NCI-H510A treated with DMSO at 0.1 percent for 48 hours (cell line): ENCODE results near the gene GAN.

ENCODE experiments used
- DNase-seq: peaks from one replicate; lab custom pipeline; 2025; lab: John Stamatoyannopoulos, UW

The GAN gene, protein sequence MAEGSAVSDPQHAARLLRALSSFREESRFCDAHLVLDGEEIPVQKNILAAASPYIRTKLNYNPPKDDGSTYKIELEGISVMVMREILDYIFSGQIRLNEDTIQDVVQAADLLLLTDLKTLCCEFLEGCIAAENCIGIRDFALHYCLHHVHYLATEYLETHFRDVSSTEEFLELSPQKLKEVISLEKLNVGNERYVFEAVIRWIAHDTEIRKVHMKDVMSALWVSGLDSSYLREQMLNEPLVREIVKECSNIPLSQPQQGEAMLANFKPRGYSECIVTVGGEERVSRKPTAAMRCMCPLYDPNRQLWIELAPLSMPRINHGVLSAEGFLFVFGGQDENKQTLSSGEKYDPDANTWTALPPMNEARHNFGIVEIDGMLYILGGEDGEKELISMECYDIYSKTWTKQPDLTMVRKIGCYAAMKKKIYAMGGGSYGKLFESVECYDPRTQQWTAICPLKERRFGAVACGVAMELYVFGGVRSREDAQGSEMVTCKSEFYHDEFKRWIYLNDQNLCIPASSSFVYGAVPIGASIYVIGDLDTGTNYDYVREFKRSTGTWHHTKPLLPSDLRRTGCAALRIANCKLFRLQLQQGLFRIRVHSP

DNA sequence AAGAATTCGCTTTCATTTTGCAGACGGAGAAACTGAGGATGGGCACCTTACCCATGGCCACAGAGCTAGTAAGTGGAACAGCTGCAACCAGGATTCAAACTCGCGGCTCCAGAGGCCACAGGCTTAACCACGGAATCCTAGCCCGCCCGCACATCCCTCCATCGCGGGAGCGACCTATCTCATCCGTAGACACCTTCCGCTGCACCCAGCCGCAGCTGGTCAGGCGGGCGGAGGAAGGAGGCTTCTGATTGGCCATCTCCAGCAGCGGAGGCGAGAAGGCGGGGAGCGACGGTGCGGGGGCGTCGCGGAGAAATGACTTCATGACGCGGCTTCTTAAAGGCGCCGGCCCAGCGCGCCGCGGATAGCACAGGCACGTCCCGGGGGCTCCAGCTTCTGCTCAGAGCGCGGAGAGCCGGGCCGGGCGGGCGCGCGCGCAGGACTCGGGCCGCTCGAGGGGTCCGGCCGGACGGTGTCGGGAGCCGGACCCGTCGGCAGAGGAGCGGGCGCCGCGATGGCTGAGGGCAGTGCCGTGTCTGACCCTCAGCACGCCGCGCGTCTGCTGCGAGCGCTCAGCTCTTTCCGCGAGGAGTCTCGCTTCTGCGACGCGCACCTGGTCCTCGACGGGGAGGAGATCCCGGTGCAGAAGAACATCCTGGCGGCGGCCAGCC lies at the start of gene GAN:
TSS of gene GAN (plus strand) at position 360 of the 668 bp plus-strand sequence. CDS start at position 512, 152 bp downstream.
- peak; percentile 77 for DNase-seq

DNA sequence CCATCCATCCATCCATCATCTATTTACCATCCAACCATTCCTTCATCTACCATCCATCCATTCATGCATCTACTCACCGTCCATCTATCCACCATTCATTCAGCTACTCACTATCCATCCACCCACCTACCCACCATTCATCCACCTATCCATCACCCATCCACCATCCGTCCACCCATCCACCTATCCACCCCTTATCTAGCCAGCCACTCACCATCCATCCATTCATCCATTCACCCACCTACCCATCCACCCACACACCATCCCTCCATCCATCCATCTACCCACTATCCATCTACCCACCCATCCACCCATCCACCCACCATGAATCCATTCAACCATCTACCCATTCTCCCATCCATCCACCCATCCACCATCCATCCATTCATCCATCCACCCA lies 49.7 kb upstream of the GAN start:
- no peak for DNase-seq

DNA sequence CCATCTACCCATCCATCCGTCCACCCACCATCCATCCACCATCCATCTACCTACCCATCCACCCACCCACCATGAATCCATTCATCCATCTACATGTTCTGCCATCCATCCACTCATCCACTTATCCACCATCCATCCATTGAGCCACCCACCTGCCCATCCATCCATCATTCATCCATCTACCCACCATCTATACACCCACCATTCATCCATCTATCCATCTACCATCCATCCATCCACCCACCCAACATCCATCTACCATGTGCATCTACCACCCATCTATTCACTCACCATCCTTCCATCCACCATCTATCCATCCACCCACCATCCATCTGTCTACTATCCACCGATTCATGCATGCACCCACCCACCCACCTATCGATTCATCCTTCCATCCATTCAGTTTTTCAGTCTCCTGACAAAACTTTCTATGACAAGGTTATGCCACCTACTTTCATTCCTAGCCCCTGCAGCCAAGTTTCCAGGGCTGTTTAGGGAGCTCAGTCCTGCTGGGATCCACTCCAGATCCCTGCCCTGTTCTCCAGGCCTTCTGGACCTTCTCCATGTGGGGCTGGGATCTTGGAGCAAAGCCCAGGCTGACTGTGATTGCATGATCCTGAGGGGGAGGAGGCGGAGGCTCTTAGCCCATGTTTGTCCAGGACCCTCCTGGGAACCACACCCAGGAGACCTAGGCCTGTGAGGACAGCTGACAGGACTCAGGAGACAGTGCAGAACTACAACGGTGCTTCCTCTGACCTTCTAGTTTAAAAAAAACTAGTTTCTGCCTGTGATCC lies 48.9 kb upstream of the GAN start:
- DNase-seq = no peak

DNA sequence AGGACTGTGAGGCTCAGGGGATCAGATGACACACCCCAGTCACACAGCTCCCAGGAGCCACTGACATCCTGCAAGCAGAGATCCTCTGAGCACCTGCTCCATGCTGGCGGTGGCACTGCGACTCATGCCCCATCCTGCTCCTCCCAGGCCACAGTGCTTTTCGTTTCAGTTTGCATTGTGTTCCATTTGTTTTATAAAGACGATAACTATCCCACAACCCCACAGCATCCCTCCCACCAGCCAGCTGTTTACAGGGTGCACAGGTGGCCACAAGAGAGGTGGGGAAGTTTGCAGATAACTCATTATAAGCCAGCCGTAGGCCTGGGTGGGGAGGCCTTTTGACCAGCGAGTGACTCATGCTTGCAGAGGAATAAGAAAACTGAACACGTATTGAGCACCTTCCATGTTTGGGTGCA lies 48.1 kb upstream of the GAN start:
- DNase-seq = peak; percentile 35

DNA sequence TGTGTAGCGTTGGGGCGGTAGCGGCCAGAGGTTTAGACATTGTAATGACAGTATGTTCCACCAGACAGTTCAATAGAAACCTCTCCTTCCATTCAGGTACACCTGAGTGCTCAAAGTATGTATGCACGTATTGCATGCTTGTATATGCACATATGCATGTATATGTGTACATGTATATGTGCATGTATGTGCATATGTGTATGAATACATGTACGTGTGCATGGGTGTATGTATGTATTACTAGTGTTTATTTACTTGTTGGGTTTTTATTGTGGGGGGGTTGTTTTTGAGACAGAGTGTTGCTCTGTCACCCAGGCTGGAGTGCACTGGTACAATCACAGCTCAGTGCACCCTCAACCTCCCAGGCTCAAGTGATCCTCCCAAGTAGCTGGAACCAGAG lies 46.3 kb upstream of the GAN start:
- no peak for DNase-seq

DNA sequence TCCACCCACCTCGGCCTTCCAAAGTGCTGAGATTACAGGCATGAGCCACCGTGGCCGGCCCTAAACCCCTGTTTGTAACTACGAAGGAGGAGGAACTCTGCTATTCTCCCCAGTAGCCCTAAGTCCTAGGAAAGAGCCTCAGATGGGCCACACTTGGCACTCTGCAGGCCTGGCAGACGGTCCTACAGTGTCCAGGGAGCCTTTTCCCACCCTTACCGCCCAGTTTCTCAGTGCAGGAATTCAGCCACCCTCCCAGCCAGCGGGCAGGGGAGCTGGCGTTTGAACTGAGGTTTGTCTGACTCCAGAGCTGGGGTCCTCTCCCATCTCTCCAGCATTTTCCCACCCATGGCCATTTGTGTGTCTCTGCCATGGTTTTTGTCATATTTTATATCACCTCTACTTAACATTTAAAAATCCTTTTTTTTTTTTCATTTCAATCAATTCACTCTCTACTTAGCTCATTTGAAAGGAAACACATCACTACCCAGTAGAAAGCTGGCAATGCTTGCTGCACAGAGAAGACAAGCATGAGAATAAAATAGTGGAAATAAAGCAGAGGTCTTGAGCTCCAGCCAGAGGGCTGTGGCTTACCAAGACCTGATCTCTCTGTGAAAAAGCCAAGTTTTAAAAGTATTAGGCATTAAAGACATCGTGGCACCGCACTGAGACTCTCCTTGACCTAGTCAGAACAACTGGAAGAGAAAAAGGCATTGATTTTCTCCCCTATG lies 41.4 kb upstream of the GAN start:
- no peak for DNase-seq

DNA sequence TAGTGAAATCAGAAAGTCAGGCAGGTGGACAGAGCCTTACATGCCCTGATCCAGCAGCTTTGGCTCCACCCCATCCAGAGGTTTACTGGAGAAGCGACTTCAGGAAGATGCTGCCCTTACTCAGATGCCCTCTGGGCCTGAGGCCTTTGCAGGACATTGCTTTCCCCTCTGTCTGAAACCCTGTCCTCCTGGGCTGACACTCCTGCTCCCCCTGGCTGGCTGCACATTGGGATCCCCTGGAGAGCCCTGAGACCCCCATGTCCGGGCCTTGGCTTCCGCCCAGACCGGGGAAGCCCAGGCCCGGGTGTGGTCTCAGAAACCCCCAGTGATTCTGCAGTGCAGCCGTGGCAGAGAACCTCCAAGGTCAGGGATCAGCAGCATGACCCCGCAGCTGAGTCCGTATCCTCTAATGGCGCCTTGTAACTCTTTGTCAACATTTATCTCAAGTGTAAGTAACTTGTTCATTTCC lies 39.7 kb upstream of the GAN start:
- no peak for DNase-seq

DNA sequence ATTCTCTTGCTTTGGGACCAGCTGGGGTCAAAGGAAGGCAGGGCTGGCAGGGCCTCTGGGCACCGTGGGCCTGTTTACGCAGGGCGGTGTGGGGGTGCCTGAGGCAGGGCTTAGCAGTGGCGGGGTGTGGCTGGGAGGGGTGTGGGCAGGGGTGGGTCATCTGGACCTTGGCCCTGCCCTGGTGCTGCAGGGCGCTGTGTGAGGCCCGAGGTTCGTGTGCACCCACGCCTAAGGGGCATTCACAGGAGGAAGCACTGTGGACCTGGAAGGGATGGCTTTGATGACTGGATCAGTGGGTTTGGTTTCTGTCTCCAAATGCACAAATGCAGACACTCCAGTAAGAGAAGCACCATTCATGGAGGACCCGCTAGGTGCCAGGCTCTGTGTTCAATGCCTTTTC lies 39.0 kb upstream of the GAN start:
- no peak for DNase-seq

DNA sequence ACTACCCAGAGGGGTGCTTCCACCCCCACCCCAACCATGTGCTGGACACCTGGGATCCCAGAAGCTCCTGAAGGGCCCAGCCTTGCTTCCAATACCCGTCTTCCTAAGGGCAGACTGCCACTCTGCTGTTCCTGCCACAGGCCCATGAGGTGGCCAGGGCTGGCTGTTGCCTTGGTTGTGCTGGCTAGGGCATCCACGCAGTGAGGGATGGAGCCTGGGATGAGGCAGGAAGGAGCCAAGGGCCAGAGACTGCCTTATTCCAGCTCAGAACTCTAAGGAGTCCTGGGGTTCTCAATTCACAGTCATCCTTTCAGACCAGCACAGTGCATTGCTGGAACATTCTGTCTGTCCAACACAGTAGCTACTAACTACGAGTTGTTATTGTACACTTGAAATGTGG lies 38.4 kb upstream of the GAN start:
- DNase-seq = no peak

DNA sequence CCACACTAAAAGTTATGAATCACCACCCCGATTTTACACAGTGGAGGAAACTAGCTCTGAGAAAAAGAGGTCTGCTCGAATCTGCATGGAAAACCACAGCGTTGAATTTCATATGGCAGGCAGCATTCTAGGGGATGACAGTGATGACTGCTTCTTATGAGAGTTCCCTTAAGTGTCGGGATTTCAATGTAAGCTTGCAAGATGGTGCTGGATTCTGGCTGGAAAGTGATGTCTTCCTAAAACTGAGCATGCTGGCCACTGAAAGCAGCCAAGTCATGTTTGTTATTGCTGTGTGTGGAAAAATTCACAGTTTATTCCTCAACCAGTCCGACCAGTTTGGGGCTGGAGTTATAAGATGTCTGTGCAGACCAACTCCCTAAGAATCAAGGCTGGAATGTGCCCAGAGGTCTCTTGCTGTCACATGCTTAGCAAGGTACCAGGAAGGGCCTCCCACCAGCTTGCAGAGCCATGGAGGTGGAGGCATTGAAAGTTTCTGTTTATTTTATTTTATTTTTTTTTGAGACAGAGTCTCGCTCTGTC lies 37.2 kb upstream of the GAN start:
- DNase-seq = no peak

DNA sequence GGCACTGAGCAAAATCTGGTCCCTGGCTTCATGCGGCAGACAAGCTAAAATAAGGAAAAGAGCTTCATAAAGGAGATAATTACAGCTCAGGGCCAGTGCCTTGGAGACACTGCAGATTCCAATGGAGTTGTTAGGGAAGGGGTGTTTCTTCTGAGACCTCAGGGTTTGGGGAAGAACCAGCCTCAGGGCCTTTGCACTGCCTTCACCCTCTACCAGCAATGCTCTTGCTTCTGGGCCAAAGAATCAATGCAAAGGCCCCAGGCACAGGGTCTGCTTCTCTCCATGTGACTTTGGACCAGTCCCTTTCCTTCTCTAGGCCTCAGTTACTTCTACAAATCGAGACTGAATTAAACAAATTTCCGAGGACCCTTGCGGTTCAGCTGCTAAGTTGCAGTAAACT lies 36.2 kb upstream of the GAN start:
- DNase-seq = no peak

DNA sequence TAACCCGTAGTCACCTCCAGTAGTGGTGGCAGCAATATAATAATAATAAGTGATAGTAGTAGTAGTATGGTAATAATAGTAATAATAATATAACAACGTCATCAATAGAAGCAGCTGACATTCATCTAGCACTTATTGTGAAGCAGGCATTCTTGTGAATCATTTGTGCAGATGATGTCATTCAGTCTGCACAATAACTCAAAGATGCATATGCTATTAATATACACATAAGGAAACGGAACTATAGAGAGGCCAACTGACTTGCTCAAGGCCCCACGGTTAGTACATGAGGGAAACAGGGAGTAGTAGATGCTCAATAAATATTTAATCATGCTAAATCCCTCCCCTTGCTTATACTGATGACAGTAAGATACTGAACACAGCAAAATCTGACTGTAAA lies 35.4 kb upstream of the GAN start:
- no peak for DNase-seq

DNA sequence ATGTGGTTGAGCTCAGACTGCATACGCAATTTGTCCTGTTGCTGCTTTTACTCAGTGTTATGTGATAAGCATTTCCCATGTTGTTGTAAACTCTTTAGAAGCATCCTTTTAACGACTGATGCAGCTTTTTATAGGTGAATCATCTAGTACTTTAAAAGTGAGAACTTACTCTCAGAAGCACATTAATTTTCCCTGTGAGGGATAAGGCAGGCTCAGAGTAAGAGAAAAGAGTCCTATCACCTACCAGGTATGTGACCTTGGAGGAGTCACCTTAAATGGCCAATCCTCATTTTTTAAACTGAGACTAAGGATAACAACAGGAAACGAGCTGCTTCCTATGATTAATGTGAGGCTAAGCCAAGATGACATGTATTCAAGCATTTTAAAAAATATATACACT lies 34.4 kb upstream of the GAN start:
- no peak for DNase-seq

DNA sequence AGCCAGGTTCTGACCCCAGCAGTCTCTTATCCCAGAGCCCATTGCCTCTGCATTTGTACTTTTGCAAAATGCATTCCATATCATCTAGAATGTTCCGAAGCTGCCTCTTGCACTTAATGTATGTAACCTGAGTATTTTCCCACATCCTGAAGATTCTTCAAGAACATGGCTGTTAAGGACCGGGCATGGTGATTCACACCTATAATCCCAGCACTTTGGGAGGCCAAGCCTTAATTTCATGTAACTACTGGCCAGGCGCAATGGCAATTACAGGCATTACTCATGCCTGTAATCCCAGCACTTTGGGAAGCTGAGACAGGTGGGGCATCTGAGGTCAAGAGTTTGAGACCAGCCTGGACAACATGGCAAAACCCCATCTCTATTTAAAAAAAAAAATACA lies 31.7 kb upstream of the GAN start:
- no peak for DNase-seq

DNA sequence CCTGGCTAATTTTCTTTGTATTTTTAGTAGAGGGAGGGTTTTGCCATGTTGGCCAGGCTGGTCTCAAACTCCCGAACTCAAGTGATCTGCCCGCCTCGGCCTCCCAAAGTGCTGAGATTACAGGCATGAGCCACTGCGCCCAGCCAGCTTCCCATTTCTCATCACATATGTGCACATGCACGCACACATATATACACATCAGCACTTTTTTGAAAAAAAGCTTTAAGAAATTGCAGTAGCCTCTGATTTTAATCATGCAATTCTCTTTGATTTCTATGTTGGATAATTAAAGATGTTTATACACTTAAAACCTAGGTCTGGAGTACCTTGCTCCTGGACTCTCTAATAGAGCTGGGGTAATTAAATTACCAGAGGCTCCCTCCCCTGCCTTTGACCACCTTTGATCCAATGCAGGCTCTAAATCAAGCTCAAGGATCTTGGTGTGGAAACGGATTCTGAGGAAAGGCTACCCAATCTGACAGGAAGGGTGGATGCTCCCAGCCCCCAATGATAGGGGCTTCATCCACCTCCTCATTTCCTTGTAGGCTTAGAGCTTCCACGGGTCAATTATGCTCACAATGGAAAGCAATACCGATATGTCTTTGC lies 29.7 kb upstream of the GAN start:
- no peak for DNase-seq

DNA sequence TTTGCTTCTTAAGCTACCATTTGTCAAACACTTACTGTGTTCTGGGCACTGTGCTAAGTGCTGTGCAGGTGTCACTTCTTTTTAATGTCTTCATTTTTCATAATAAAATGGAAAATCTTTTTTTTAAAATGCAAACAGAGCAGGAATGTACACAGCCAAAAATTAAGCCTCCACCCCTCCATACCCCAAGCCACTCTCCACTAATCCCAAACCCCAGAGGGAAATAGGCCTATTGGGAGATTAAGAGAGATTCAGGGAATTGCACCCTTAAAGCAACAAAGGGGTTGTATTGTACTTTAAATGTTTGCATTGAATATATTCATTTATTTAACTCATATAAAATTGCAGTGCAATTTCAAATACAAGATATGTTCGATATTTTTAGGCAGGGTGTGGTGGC lies 28.6 kb upstream of the GAN start:
- DNase-seq = no peak

DNA sequence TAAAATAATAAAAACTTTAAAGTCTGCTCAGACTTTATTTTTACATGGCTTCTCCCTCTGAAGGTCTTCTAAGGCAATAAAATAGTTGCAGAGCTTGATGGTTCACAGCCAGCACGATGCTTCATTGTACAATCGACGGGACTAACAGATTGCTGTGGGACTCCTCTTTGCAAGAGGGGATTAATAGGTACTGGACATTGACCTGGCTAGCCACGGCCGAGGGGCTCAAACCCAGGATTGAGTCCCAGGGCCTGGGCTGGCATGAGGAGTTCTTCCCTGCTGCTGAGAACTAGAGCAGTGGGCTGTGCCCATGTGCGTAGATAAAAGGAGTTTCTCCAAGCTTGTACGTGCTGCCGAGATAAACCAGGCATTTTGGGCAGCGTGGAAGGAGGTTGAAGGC lies 23.6 kb upstream of the GAN start:
- DNase-seq = no peak

DNA sequence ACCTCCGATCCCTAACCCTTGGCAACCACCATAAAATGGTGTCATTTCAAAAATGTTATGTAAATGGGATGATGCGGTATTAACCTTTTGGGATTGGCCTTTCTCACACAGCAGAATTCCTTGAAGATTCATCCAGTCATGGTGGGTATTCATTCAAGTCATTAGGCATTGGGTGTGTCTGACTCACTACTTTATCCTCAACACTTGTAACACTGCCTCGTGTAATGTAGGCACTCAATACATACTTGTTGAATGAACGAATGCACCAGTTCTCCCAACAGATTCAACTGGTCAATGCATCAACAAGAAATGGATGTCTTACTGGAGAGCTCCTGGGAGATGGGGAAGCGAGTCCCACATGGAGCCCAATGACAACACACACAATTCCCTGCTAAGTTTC lies 21.8 kb upstream of the GAN start:
- no peak for DNase-seq

DNA sequence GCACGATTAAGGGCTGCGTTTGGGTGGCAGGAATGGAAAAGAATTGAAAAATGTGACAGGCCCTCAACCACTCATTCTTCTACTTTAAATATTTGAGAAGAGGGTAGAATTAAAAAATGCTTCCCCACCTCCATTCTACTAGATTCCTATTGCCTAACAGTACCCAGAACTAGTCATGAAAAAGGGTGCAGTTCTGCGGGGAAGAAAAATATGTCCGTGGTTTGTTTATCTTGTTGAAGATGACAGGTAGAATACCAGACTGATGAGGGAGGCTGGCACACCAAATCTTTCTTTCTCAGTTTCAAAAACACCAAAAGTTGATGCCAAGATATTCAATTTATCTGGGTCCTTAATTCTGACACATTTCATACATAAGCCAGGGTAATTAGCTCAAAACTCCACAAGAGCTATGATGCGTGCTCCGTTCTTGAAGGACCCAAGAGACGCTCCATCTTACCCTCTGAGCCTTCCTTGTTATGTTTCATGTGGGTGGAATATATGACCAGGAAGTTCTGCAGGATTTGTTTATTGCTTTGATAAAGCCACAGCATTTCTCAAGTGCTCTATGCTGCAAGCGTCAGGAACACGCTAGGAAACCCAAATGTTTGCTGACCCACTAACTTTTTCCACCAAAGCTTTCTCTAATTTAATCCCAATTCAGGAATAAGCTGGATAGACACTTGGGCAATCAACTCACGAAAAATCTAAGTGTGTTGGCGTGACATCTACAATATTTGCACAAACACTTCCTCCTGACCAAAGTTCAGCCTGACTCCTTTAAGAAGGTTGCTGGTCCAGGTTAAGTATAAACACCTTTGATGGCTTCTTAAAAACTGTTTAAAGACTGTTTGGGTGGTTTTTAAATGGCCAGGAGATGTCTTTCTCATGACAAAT lies 20.6 kb upstream of the GAN start:
- DNase-seq = no peak

DNA sequence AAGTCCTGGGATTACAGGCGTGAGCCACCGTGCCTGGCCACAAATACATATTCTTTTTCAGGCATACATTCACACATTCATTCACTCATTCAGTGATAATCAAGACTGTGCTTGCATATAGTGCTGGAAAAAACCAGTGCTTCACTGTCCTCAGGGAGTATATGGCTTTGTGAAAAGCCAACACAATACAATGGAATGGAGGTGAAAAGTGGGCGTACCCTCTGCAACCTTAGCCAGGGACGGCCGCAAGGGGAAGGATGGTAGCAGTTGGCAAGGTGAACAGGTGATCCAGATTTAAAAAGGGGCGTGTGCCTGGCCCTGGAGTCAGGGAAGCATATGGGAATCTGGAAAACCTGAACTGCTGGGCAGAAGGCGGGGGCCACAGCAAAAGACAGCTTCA lies 18.1 kb upstream of the GAN start:
- no peak for DNase-seq
